A549 (cell line): ENCODE data around the gene PRKCE. TPM values are rescaled to one million over a fixed set of nuclear protein-coding genes. Genes with fewer than 3 reads are reported as not detected.

ENCODE experiments used
- ATAC-seq, 2 experiments: fragments of 200-7000 bp in 1 of 2; fragments of >200 bp in 1 of 2; cut with Nextera tagmentation in 1 of 2; cut with Tn5 transposase in 1 of 2; 3 replicates each; pipeline versions ENCODE4 v1.8.0 to v1.9.1; 2018 to 2020; ENCODE audit warnings: mild to moderate bottlenecking in 1 of 2, moderate library complexity in 1 of 2
- CTCF ChIA-PET: fragments of 300-600 bp; sonication (Branson Sonifier 250); formaldehyde crosslinking; extraction: SDS; loops from one replicate; lab custom pipeline; 2021; ENCODE audit warnings: antibody characterized with exemption, inconsistent platforms; lab: Yijun Ruan, JAX
- POLR2A ChIA-PET: fragments of 350-600 bp; formaldehyde crosslinking; extraction: SDS; loops from one replicate; lab custom pipeline; 2021; ENCODE audit warnings: antibody characterized with exemption, inconsistent platforms; lab: Yijun Ruan, JAX
- DNase-seq, 2 experiments: peaks; one replicate each; pipeline versions ENCODE4 v3.0.0 to v3.0.0-alpha.2; 2011 to 2016; ENCODE audit warnings: low read depth in 1 of 2, low spot score in 1 of 2
- FAIRE-seq: peaks from 2 replicates; lab custom pipeline; 2011; peaks lifted over from hg19 to GRCh38; lab: Jason Lieb, UNC
- H3K27ac ChIP-seq, 2 experiments: fragments of >200 bp; sonication (Bioruptor Twin); formaldehyde crosslinking; 3 replicates each; pipeline ENCODE4 v1.5.1; 2016 to 2017
- H3K4me1 ChIP-seq: fragments of >200 bp; sonication (Bioruptor Twin); formaldehyde crosslinking; 3 replicates; pipeline ENCODE4 v1.6.1; 2016
- H3K4me2 ChIP-seq: fragments of >200 bp; sonication (Bioruptor Twin); formaldehyde crosslinking; 3 replicates; pipeline ENCODE4 v1.6.1; 2016
- H3K4me3 ChIP-seq: fragments of >200 bp; sonication (Bioruptor Twin); formaldehyde crosslinking; 3 replicates; pipeline ENCODE4 v1.5.1; 2016
- H3K9me3 ChIP-seq: fragments of >200 bp; sonication (Bioruptor Twin); formaldehyde crosslinking; 3 replicates; pipeline ENCODE4 v1.6.1; 2016
- CEBPB ChIP-seq, 2 experiments: fragments of >200 bp in 1 of 2; sonication (Bioruptor Twin) in 1 of 2; formaldehyde crosslinking in 1 of 2; IDR thresholded peaks; 2 replicates each; pipeline ENCODE4 v1.6.1; 2012 to 2016
- CHD4 ChIP-seq: fragments of 200-600 bp; sonication (generic); IDR thresholded peaks from 2 replicates; pipeline ENCODE4 v1.6.1; 2016; ENCODE audit warnings: antibody characterized with exemption, mild to moderate bottlenecking, borderline replicate concordance
- ESRRA ChIP-seq: fragments of 150-350 bp; IDR thresholded peaks from 2 replicates; pipeline ENCODE4 v1.6.1; 2014; ENCODE audit warnings: mild to moderate bottlenecking, low read length, borderline replicate concordance
- FOSL2 ChIP-seq, 2 experiments: fragments of 450-650 bp in 1 of 2; fragments of >200 bp in 1 of 2; sonication (Bioruptor Twin) in 1 of 2; formaldehyde crosslinking; IDR thresholded peaks; 2 replicates each; pipeline versions ENCODE4 v1.5.0 to v1.6.1; 2016 to 2020; ENCODE audit warnings: mild to moderate bottlenecking in 1 of 2, moderate library complexity in 1 of 2
- FOXS1 ChIP-seq: fragments of 250-450 bp; sonication (Bioruptor Pico); IDR thresholded peaks from 2 replicates; pipeline ENCODE4 v1.5.0; 2020; ENCODE audit warnings: mild to moderate bottlenecking, moderate library complexity
- HEYL ChIP-seq: fragments of 250-450 bp; sonication (Bioruptor Pico); IDR thresholded peaks from 2 replicates; pipeline ENCODE4 v1.8.0; 2021; ENCODE audit warnings: mild to moderate bottlenecking, moderate library complexity
- HOXA7 ChIP-seq: fragments of 250-450 bp; sonication (Bioruptor Pico); IDR thresholded peaks from 2 replicates; pipeline ENCODE4 v1.5.0; 2020; ENCODE audit warnings: mild to moderate bottlenecking, moderate library complexity
- HOXB5 ChIP-seq: fragments of 250-450 bp; sonication (Bioruptor Pico); IDR thresholded peaks from 2 replicates; pipeline ENCODE4 v1.5.0; 2020; ENCODE audit warnings: mild to moderate bottlenecking, moderate library complexity
- JUN ChIP-seq, 2 experiments: fragments of >200 bp; sonication (Bioruptor Twin); formaldehyde crosslinking; IDR thresholded peaks; 2 replicates in 1 of 2; 3 replicates in 1 of 2; pipeline ENCODE4 v1.6.1; 2016 to 2017
- JUNB ChIP-seq: fragments of >200 bp; sonication (Bioruptor Twin); formaldehyde crosslinking; IDR thresholded peaks from 2 replicates; pipeline ENCODE4 v1.6.1; 2016
- MAFK ChIP-seq: fragments of 450-650 bp; IDR thresholded peaks from 2 replicates; pipeline ENCODE4 v1.6.1; 2014; ENCODE audit not compliant: partially characterized antibody
- MAZ ChIP-seq: fragments of 150-350 bp; IDR thresholded peaks from 2 replicates; pipeline ENCODE4 v1.6.1; 2014; ENCODE audit warnings: antibody characterized with exemption, low read depth, low read length, borderline replicate concordance
- MYC ChIP-seq: IDR thresholded peaks from 2 replicates; pipeline ENCODE4 v1.6.1; 2012; ENCODE audit warnings: mild to moderate bottlenecking, inconsistent platforms, low read length, improper control_type of control experiment, borderline replicate concordance
- NFE2L2 ChIP-seq: fragments of 150-350 bp; conservative IDR thresholded peaks from 2 replicates; pipeline ENCODE4 v1.6.1; 2014; ENCODE audit warnings: low read length
- POLR2AphosphoS2 ChIP-seq: conservative IDR thresholded peaks from 2 replicates; pipeline ENCODE4 v1.6.1; 2012; ENCODE audit warnings: low read length, improper control_type of control experiment, inconsistent platforms
- RAD21 ChIP-seq, 2 experiments: fragments of >200 bp in 1 of 2; sonication (Bioruptor Twin) in 1 of 2; formaldehyde crosslinking in 1 of 2; IDR thresholded peaks in 1 of 2; conservative IDR thresholded peaks in 1 of 2; 2 replicates in 1 of 2; 3 replicates in 1 of 2; pipeline ENCODE4 v1.6.1; 2012 to 2018; ENCODE audit warnings: inconsistent platforms in 1 of 2
- RARB ChIP-seq: fragments of 250-450 bp; sonication (Bioruptor Pico); IDR thresholded peaks from 2 replicates; pipeline ENCODE4 v1.8.0; 2021; ENCODE audit warnings: mild to moderate bottlenecking, moderate library complexity
- SREBF2 ChIP-seq: fragments of 450-650 bp; IDR thresholded peaks from 2 replicates; pipeline ENCODE4 v1.6.1; 2014; ENCODE audit warnings: mild to moderate bottlenecking, moderate library complexity
- ZFP36 ChIP-seq: fragments of 450-650 bp; IDR thresholded peaks from 2 replicates; pipeline ENCODE4 v1.6.1; 2014; ENCODE audit warnings: borderline replicate concordance; ENCODE audit not compliant: partially characterized antibody
- ZSCAN20 ChIP-seq: fragments of 250-450 bp; sonication (Bioruptor Pico); IDR thresholded peaks from 2 replicates; pipeline ENCODE4 v1.8.0; 2022; ENCODE audit warnings: mild to moderate bottlenecking, moderate library complexity
- WGBS: methylation state at CpG from one replicate; pipeline ENCODE4 v1.1.6; 2017; ENCODE audit errors: missing lambda C conversion rate; 5-methylcytosine and 5-hydroxymethylcytosine counted together
- polyA plus RNA-seq, 4 experiments: library from polyadenylated mRNA; depleted of rRNA in 3 of 4; stranded (reverse); fragments of >200 nt; fragmentation: RNase III in 1 of 4; extraction: RNeasy Plus Mini Kit Qiagen cat#74134 plus additional on column Dnase treatment in 1 of 4; gene quantifications; 2 replicates in 3 of 4; 3 replicates in 1 of 4; pipeline ENCODE4 v1.2.3, GENCODE V29; 2011 to 2017
- TF ChIP-seq, protein P1 (sequence below): IDR thresholded peaks from 2 replicates; pipeline ENCODE4 v1.6.1; 2012
- TF ChIP-seq, protein P2 (sequence below): IDR thresholded peaks from 2 replicates; pipeline ENCODE4 v1.6.1; 2012; ENCODE audit warnings: low read depth, borderline replicate concordance
- TF ChIP-seq, protein P3 (sequence below): fragments of >200 bp; sonication (Bioruptor Twin); formaldehyde crosslinking; IDR thresholded peaks from 3 replicates; pipeline ENCODE4 v1.5.1; 2016

PRKCE gene
- polyA plus RNA-seq, 2 of the 4 experiments (the other 2 are of a cell fraction), result 11.5 to 12.0 TPM

DNA sequence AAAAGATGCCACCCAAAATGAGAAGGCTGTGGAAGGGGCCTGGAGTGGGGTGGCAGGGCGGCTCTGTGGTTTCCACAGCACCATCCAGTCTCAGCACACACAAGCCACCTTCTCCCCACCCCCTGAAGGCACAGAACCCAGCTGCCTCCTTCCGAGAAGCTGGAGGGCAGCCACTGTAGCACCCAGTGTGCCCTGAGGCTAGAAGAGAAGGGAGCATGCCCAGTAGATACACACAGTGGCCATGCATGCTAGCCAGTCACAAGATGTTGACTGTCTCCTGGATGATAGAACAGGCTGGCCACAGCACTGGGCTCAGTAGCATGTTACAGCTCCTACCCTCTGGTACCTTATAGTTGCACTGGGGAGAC, 496.9 kb downstream of the PRKCE start:
- Histone ChIP-seq H3K9me3 (no peaks in the 10 kb centered on the region), H3K4me2 (no peak overlapping the region), H3K4me3 (no peak overlapping the region)
- WGBS, result 90% methylated on average over 2 of the region's 2 CpGs
- DNase-seq, result no peak
- TF ChIP-seq HEYL (CRISPR knock-in tag) (no peak), ESRRA (no peak), POLR2AphosphoS2 (no peak), NFE2L2 (no peak), RAD21 (conservative IDR thresholded peaks at IDR 0.05 in 1 of 2, IDR thresholded peaks at IDR 0.05 in 1 of 2) (no peak), SREBF2 (no peak), CEBPB (IDR thresholded peaks at IDR 0.05) (no peak), HOXA7 (CRISPR knock-in tag) (no peak), RARB (CRISPR knock-in tag) (no peak), JUNB (no peak), MAZ (no peak), MYC (no peak), ZFP36 (no peak), FOXS1 (CRISPR knock-in tag) (no peak), CHD4 (no peak)
- TF ChIP-seq, protein P1, sequence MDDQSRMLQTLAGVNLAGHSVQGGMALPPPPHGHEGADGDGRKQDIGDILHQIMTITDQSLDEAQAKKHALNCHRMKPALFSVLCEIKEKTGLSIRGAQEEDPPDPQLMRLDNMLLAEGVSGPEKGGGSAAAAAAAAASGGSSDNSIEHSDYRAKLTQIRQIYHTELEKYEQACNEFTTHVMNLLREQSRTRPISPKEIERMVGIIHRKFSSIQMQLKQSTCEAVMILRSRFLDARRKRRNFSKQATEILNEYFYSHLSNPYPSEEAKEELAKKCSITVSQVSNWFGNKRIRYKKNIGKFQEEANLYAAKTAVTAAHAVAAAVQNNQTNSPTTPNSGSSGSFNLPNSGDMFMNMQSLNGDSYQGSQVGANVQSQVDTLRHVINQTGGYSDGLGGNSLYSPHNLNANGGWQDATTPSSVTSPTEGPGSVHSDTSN, result no peak
- TF ChIP-seq, protein P2, sequence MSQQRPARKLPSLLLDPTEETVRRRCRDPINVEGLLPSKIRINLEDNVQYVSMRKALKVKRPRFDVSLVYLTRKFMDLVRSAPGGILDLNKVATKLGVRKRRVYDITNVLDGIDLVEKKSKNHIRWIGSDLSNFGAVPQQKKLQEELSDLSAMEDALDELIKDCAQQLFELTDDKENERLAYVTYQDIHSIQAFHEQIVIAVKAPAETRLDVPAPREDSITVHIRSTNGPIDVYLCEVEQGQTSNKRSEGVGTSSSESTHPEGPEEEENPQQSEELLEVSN, result no peak
- TF ChIP-seq, all 56 proteins: peak for 0
- no peak for FAIRE-seq
- no peak overlapping the region for H3K27ac ChIP-seq
- ATAC-seq, result no peak
- ChIA-PET CTCF (interaction anchor here (1.6 to 2.7 kb wide), 4 partner anchors 10 to 85 kb away, joined by 4 to 13 read pairs (median 7); no protein-coding TSS in a partner anchor), POLR2A (no interaction called here)
- peaks cover 30% of the 10 kb centered on the region for H3K4me1 ChIP-seq

DNA sequence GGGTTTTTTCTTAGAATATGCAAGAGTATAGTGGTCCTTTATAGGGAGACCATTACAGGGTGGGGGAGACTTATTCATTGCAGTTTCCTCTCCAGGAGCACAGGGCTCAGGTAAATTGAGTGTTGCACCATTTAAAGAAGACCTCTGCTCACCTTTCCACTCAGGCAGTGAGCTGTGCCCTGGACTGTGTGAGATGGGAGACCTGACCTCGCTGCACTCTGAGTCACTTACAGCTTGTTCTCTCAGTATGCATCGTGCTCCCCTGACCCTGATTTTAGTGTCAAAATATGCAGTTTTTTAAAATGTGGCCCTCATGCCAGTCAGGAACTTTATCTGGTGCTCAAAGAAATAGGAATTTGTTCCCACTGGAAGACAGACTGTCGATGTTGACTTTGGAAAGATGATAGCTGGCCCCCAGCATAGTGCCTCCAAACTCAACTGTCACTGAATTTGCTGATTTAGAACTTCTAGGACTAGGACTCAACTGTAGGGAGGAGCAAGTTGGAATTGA, 499.0 kb downstream of the PRKCE start:
- Histone ChIP-seq H3K9me3 (no peaks in the 10 kb centered on the region), H3K27ac (peak overlapping the region; percentile 43 to 68), H3K4me1 (peaks cover 28% of the 10 kb centered on the region), H3K4me3 (no peak overlapping the region), H3K4me2 (peak overlapping the region; percentile 49)
- DNase-seq, result no peak
- TF ChIP-seq, protein P3, sequence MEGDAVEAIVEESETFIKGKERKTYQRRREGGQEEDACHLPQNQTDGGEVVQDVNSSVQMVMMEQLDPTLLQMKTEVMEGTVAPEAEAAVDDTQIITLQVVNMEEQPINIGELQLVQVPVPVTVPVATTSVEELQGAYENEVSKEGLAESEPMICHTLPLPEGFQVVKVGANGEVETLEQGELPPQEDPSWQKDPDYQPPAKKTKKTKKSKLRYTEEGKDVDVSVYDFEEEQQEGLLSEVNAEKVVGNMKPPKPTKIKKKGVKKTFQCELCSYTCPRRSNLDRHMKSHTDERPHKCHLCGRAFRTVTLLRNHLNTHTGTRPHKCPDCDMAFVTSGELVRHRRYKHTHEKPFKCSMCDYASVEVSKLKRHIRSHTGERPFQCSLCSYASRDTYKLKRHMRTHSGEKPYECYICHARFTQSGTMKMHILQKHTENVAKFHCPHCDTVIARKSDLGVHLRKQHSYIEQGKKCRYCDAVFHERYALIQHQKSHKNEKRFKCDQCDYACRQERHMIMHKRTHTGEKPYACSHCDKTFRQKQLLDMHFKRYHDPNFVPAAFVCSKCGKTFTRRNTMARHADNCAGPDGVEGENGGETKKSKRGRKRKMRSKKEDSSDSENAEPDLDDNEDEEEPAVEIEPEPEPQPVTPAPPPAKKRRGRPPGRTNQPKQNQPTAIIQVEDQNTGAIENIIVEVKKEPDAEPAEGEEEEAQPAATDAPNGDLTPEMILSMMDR, result no peak
- TF ChIP-seq HOXB5 (no peak), FOSL2 (IDR thresholded peaks at IDR 0.05) (no peak), FOSL2 (CRISPR knock-in tag; IDR thresholded peaks at IDR 0.05) (no peak), MAFK (peak; percentile 33), ZSCAN20 (CRISPR knock-in tag) (no peak), JUN (IDR thresholded peaks at IDR 0.05) (no peak)
- FAIRE-seq, result no peak
- 86% methylated on average over 3 of the region's 3 CpGs for WGBS
- ChIA-PET POLR2A (interaction anchor here (1.4 kb wide), 1 partner anchor 8 kb away, joined by 3 read pairs; no protein-coding TSS in a partner anchor), CTCF (interaction anchor here (1.6 kb wide), 1 partner anchor 158 kb away, joined by 3 read pairs; no protein-coding TSS in a partner anchor)
- ATAC-seq, result peak in 1 of 2 experiments; percentile 26; a peak in 1 of 6 replicates
